Erythroblast (primary cell): ENCODE data around the gene PBRM1.

Source experiments
- GATA1 ChIP-seq: IDR thresholded peaks from 2 replicates; pipeline ENCODE4 v1.6.1; 2011; ENCODE audit warnings: low read depth, mild to moderate bottlenecking, control low read depth, low read length, moderate library complexity
- POLR2A ChIP-seq: IDR thresholded peaks from 2 replicates; pipeline ENCODE4 v1.6.1; 2011; ENCODE audit warnings: mild to moderate bottlenecking, low read length

GRCh38 chr3:52620580-52620979, 65.1 kb downstream of the PBRM1 start:
- TF ChIP-seq POLR2A (no peak), GATA1 (no peak)
